HEK293 (cell line): ENCODE results near the gene KCNA4.

Experiments used
- CTCF ChIP-seq: fragments of 450-650 bp; formaldehyde crosslinking; IDR thresholded peaks from 2 replicates; pipeline ENCODE4 v1.5.1; 2016; ENCODE audit warnings: missing biosample characterization, missing genetic modification characterization
- EGR2 ChIP-seq: fragments of 450-650 bp; formaldehyde crosslinking; IDR thresholded peaks from 2 replicates; pipeline ENCODE4 v1.5.1; 2016; ENCODE audit warnings: low read depth, missing biosample characterization, missing genetic modification characterization
- HOXA7 ChIP-seq: sonication (generic); formaldehyde crosslinking; IDR thresholded peaks from 2 replicates; pipeline ENCODE4 v1.8.1; 2022; ENCODE audit warnings: missing genetic modification reagents, borderline replicate concordance
- INSM2 ChIP-seq: fragments of 450-650 bp; formaldehyde crosslinking; IDR thresholded peaks from 2 replicates; pipeline ENCODE4 v1.5.1; 2016; ENCODE audit warnings: missing biosample characterization, missing genetic modification characterization
- ZBTB44 ChIP-seq: fragments of 450-650 bp; IDR thresholded peaks from 2 replicates; pipeline ENCODE4 v1.5.1; 2018; ENCODE audit warnings: missing biosample characterization, mild to moderate bottlenecking, missing genetic modification characterization
- ZBTB49 ChIP-seq: fragments of 450-650 bp; formaldehyde crosslinking; IDR thresholded peaks from 2 replicates; pipeline ENCODE4 v1.5.1; 2016; ENCODE audit warnings: missing biosample characterization, missing genetic modification characterization, low read depth
- ZNF140 ChIP-seq: fragments of 450-650 bp; formaldehyde crosslinking; IDR thresholded peaks from 2 replicates; pipeline ENCODE4 v1.5.1; 2016; ENCODE audit warnings: missing biosample characterization, missing genetic modification characterization
- ZNF18 ChIP-seq: fragments of 450-650 bp; formaldehyde crosslinking; IDR thresholded peaks from 2 replicates; pipeline ENCODE4 v1.5.1; 2016; ENCODE audit warnings: missing biosample characterization, missing genetic modification characterization
- ZNF24 ChIP-seq: fragments of 450-650 bp; formaldehyde crosslinking; IDR thresholded peaks from 2 replicates; pipeline ENCODE4 v1.5.1; 2016; ENCODE audit warnings: missing biosample characterization, missing genetic modification characterization
- ZNF311 ChIP-seq: fragments of 450-650 bp; formaldehyde crosslinking; IDR thresholded peaks from 2 replicates; pipeline ENCODE4 v1.5.1; 2017; ENCODE audit warnings: missing biosample characterization, missing genetic modification characterization, borderline replicate concordance
- ZNF394 ChIP-seq: fragments of 450-650 bp; formaldehyde crosslinking; IDR thresholded peaks from 2 replicates; pipeline ENCODE4 v1.5.1; 2016; ENCODE audit warnings: missing biosample characterization, missing genetic modification characterization, mild to moderate bottlenecking, moderate library complexity, borderline replicate concordance
- ZNF423 ChIP-seq: fragments of 450-650 bp; formaldehyde crosslinking; IDR thresholded peaks from 2 replicates; pipeline ENCODE4 v1.5.1; 2016; ENCODE audit warnings: missing biosample characterization, missing genetic modification characterization
- ZNF555 ChIP-seq: fragments of 450-650 bp; formaldehyde crosslinking; conservative IDR thresholded peaks from 2 replicates; pipeline ENCODE4 v1.5.1; 2017; ENCODE audit warnings: missing biosample characterization, mild to moderate bottlenecking, missing genetic modification characterization, inconsistent platforms
- ZSCAN30 ChIP-seq: fragments of 450-650 bp; IDR thresholded peaks from 2 replicates; pipeline ENCODE4 v1.5.1; 2018; ENCODE audit warnings: missing biosample characterization, mild to moderate bottlenecking, missing genetic modification characterization, moderate library complexity

GRCh38 chr11:29989174-29989970 lies 27.5 kb downstream of the KCNA4 start:
- no peak for TF ChIP-seq CTCF (tag by site-specific recombination)
- TF ChIP-seq ZNF394 (tag by site-specific recombination), result no peak
- no peak for TF ChIP-seq INSM2 (tag by site-specific recombination)
- TF ChIP-seq ZNF18 (tag by site-specific recombination), result no peak
- no peak for TF ChIP-seq EGR2
- TF ChIP-seq ZNF423 (tag by site-specific recombination), result no peak
- TF ChIP-seq ZSCAN30 (tag by site-specific recombination), result no peak
- no peak for TF ChIP-seq HOXA7 (CRISPR knock-in tag)
- no peak for TF ChIP-seq ZNF311 (tag by site-specific recombination)
- no peak for TF ChIP-seq ZBTB44 (tag by site-specific recombination)
- TF ChIP-seq ZNF140, result no peak
- TF ChIP-seq ZNF555 (tag by site-specific recombination), result no peak
- no peak for TF ChIP-seq ZNF24 (tag by site-specific recombination)
- no peak for TF ChIP-seq ZBTB49 (tag by site-specific recombination)
